Activated CD4-positive, alpha-beta T cell treated with anti-CD3 and anti-CD28 coated beads, Interleukin-2, amount 10 ng/mL, durations not matched to agents 7 days and 5 days (primary cell): ENCODE measurements around the gene LNP1. TPM values are rescaled to one million over a fixed set of nuclear protein-coding genes. Genes with fewer than 3 reads are reported as not detected.

Experiments
- CTCF ChIA-PET: fragments of 350-600 bp; sonication (Branson Sonifier 250); formaldehyde crosslinking; loops from one replicate; lab custom pipeline; 2021; ENCODE audit warnings: antibody characterized with exemption; lab: Charles Lee
- POLR2A ChIA-PET: fragments of 350-600 bp; sonication (Branson Sonifier 250); formaldehyde crosslinking; loops from one replicate; lab custom pipeline; 2021; ENCODE audit warnings: antibody characterized with exemption; lab: Charles Lee
- DNase-seq: peaks from one replicate; pipeline ENCODE4 v3.0.0-alpha.2; 2020
- H3K27ac Mint-ChIP-seq: one replicate; pipeline ENCODE4 v1.8.0; 2021; ENCODE audit warnings: mild to moderate bottlenecking, moderate library complexity, mixed read lengths
- H3K27me3 Mint-ChIP-seq: one replicate; pipeline ENCODE4 v1.8.0; 2021; ENCODE audit warnings: mixed read lengths
- H3K36me3 Mint-ChIP-seq: one replicate; pipeline ENCODE4 v1.8.0; 2021; ENCODE audit warnings: low read depth, mixed read lengths
- H3K4me1 Mint-ChIP-seq: one replicate; pipeline ENCODE4 v1.8.0; 2021; ENCODE audit warnings: mixed read lengths
- H3K4me3 Mint-ChIP-seq: one replicate; pipeline ENCODE4 v1.8.0; 2021; ENCODE audit warnings: mild to moderate bottlenecking, moderate library complexity, mixed read lengths
- H3K9me3 Mint-ChIP-seq: one replicate; pipeline ENCODE4 v1.8.0; 2021; ENCODE audit warnings: mixed read lengths
- total RNA-seq, 2 experiments: library from RNA; stranded (reverse); gene quantifications; one replicate each; pipeline ENCODE4 v1.2.3, GENCODE V29; 2021

LNP1 gene
- total RNA-seq, 2 experiments from 2014 or later, result 0.72 to 1.2 TPM

GRCh38 chr3:100503448-100503847 lies 102.1 kb downstream of the LNP1 start:
- Mint-ChIP-seq H3K4me3 (no peak overlapping the region), H3K4me1 (no peaks in the 10 kb centered on the region), H3K27me3 (peaks cover 10% of the 10 kb centered on the region), H3K9me3 (no peaks in the 10 kb centered on the region), H3K27ac (no peak overlapping the region), H3K36me3 (no peaks in the 10 kb centered on the region)
- ChIA-PET POLR2A (no interaction called here), CTCF (interaction anchor here (0.6 kb wide), 1 partner anchor 910 kb away, joined by 3 read pairs; no protein-coding TSS in a partner anchor)
- DNase-seq, result no peak

Other genes with a start within 250 kb of the LNP1 start
- gene TBC1D23, start 140.5 kb upstream of the LNP1 start, total RNA-seq, result 10 to 100 TPM; 28.2 to 28.6 TPM
- gene NIT2, start 66.8 kb upstream of the LNP1 start, total RNA-seq, result 10 to 100 TPM; 41.7 to 45.7 TPM
- 10 to 100 TPM; 37.9 to 43.6 TPM for gene TOMM70, start 450 bp upstream of the LNP1 start, total RNA-seq
- under 1 TPM; 0.15 to 0.17 TPM for gene TMEM45A, start 91.1 kb downstream of the LNP1 start, total RNA-seq
- not detected for gene ADGRG7, start 208.1 kb downstream of the LNP1 start, total RNA-seq